Cardiac septum (tissue), 1 donor: ENCODE data around the gene PUDP. TPM values are rescaled to one million over a fixed set of nuclear protein-coding genes. Genes with fewer than 3 reads are reported as not detected.

ENCODE experiments used
- DNase-seq: peaks from one replicate; pipeline ENCODE4 v3.0.0-alpha.2; 2020; ENCODE audit warnings: low spot score
- intact Hi-C: fragments of 100-400 bp; cut with DNase I; formaldehyde crosslinking; loops from one replicate; pipeline ENCODE4 v1.14.0; 2022
- total RNA-seq: library from RNA; stranded (reverse); fragmentation: NEBNext Ultra II Directional; extraction: Animal tissue kit (Norgen Biotek cat#: 25700); gene quantifications from one replicate; pipeline ENCODE4 v1.2.1, GENCODE V29; 2021
- donor health status: DM: no; HTN: no; CAD: no.

PUDP gene
- total RNA-seq, 1 donor from 2014 or later, result 33.2 TPM

DNA sequence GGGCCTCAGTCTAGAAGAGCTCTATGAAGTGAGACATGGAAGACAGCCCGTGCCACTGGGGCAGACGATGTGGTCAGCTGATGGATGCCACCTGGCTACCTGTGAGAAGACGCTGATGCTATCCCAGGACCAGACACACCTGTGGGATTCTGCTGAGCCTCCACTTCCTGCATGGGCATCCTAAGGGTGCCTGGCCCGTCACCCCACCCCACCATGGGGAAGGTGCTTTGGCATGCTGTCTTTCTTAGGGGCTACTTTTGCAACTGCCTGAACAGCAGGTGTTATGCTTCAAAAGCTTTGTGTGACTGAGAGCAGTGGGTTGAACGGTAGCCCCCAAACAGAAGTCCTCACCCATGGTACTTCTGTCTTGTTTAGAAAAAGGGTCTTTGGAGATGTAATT is 65.4 kb downstream of the PUDP start:
- intact Hi-C loops, result no loop called here
- DNase-seq, result no peak

DNA sequence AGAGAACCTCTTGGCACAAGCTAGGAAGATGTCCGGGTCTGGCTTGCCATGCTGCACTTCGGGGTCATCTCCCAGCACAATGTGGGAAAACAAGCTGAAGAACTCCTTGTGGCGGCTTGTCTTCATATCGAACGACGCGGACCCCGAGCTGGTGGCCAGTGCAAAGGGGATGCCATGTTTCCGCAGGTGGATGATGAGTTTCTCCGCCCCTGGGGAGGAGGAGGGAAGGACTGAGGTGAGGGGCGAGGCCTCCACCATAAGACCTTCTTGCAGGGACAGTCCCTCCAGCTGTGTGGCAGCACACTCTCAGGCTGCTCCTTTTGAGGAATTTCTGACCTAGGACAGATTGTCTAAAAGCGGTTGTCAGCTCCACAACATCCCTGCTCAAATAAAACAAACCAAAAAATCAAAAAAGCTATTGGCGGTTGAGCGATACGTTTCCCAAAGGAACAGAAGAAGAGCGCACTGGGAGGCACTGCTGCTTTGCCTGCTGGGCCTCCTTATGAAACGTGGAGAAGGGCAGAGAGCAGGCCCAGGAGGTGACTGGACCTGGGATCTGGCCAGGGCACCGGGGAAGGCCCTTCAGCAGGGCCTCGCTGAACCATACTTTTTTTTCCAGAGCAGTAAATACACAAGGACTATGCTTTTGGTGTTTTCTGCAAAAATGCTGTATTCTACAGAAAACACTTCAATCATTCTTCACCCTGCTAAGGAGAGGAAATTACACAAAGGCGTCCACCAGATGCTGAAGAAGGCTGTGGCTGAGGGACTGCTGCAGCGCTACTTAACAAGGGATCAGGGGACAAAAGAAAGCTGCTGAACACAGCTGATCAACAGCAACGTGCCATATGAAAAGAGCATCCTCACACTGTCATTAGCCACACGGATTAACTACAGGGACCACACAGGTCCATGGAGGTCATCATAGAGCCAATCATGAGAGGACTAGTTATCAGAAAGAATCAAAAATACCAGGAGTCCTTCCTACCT is 70.4 kb downstream of the PUDP start:
- intact Hi-C loops, result no loop called here
- DNase-seq, result no peak

DNA sequence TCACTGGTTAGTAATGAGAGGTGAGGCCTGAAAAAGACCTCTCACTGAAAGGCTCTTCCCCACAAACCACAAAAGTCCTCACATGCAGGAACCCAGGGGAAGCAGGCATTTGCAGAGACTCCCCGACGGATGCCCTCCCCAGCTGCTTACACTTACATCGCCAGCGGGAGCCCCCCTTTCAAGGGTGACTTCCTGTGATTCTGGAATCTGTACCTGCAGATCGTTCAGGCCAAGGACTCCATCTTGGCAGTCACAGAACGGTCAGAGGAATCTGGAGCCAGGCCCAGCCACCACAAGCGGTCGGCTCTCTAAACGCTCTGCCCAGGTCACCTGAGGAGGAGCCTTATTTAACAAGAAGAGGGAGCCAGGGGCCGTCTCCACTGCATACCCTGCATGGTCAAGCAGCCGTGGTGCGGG is 71.7 kb downstream of the PUDP start:
- intact Hi-C loops, result no loop called here
- DNase-seq, result no peak

DNA sequence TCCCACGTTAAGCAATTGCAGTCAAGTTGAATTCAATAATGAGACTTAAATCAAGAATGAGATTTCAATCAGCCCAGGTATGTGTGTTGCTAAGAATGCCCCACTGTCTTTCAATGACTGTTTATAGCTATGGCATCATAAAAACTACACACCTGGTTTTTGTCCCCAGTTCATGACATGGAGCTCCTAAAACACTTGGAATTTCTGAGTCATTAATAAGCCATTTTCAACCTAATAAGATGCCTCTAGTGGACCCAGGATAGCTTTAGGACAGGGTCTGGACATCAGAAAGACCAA is 73.1 kb downstream of the PUDP start:
- DNase-seq, result no peak
- intact Hi-C loops, result no loop called here

DNA sequence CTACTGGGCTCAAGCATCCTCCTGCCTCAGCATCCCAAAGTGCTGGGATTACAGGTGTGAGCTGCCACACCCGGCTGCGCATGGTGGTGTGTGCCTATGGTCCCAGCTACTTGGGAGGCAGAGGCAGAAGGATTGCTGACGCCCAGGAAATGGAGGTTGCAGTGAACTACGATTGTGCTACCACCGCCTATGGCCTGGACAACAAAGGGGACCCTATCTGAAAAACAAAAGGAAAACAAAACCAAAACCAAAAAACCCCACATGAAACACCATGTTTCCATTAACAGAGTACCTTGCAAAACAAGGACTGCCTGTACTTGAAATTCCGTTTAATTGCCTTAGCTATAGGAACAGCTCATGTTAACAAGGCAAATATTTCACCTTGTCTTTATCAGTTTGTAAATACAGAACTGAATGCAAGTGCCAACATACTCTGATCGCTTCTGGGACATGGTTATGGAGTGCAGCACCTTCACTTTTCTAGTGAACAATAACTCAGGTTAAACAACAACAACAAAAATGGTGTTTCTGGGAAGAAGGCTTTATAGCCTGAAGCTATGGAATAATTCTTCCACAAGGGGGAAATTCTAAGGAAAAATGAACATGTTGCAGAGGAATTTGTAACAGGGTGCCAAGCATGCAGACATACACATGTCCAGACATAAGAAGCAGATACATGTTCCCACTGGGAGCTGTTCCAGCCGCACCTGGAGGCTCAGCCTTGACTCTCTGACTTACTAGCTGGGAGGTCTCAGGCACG is 73.6 kb downstream of the PUDP start:
- DNase-seq, result no peak
- intact Hi-C loops, result no loop called here

DNA sequence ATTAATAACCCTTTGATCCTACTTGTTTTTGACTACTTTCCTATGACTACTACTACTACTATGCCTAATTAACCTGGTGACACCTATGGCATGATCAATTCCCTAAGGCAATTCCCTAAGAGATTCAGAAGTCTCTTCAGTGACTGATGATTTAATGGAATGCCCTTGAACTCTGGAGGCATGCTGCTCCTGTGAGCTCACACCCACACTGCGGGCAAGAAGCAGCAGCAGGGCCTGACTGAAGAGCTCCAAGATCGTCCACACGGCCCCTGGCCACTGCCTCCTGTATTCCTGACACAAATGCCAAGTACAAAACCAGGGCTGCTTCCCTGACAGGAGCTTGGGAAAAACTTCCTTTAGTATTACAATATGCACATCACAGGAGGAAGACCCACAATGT is 74.6 kb downstream of the PUDP start:
- intact Hi-C loops, result no loop called here
- DNase-seq, result no peak

DNA sequence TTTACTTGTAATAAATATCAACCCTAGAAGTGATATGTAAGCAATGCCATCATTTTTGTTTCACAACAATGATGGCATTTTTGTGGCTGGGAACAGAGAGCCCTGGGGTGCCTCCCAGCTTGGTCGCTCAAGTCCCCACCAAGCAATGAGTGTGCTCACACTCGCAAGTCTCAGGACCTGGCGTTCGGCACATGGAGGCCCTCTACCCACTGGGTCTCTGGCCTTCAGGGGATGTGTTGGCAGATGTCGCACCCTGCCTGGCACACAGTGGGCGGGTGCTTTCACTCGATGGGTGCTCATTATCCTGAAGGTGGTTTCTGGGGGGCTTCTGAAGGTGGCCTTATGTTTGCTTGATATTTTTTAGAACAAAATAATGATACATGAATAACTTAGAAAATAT is 75.1 kb downstream of the PUDP start:
- intact Hi-C loops, result no loop called here
- DNase-seq, result no peak

DNA sequence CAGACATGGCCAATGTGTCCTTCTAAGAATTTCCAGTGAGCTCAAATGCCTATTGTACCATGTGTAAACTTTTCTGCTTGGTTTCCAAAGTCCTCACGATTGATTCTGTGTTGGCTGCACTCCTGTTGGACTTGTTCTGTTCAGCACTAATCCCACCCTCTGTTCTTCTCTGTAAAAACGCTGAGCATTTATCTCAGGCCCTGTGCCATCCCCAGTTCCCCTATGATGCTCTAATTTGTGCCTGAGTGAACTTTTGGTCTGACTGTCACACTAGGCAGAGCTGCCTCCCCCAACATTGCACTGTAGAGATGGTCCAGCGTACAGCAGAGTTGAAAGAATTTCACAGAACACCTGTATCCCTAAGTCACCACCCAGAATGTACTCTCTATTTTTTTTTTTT is 76.6 kb downstream of the PUDP start:
- intact Hi-C loops, result no loop called here
- DNase-seq, result no peak

DNA sequence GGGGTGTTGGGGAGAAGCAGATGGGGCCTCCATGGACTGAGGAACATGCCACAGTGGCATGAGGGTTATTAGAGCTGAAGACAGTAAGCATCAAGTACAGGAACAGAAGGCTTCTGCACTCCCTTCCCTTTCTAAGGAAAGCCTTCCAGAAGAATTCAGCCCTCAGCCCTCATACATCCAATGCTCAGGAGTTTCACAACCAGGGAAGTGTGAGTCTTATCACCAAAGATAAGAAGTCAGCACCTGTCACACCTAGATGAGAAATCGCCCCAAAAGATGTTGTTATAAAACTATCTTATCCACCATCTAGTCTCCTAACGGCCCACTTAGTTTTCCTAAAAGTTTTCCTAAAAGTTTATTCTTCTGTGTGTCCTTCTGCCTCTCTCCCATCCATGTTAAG is 78.4 kb downstream of the PUDP start:
- intact Hi-C loops, result no loop called here
- DNase-seq, result no peak

DNA sequence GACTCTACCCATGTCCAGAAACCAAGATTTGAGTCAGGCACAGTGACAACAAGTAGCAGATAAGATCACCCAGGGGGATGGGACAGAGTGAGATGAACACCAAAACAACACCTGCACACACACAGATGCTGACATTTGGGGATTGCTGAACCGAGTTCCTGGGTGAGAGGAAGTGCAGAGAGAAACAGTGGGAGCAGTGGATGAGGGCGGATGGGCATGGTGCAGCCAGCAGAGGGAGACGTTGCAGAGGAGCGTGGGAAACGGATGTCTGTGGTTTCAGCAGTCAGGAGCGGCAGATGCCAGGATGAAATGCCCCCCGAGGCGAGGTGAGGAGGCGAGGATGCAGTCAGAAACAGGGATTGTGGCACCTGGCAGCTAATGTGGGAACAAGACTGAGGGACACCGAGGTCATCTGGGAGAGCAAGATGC is 79.0 kb downstream of the PUDP start:
- intact Hi-C loops, result no loop called here
- no peak for DNase-seq

DNA sequence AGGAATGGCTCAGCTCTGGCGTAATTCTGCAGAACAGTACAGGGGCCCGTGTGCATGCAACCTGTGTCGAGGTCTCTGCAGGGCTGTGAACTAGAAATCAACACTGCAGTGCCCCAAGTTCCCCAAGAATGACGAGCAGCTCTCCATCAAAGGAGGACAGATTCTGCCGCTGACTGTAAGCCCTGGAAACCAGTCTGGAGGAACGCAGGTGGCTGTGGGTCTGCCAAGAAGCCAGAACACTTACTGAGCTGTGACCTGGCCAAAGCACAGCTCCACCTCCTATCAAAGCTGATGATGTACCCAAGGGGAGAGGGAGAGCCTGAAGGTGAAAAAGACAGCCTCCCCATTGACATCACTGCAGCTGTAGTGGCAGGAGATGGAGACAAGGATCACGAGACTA is 80.7 kb downstream of the PUDP start:
- intact Hi-C loops, result no loop called here
- no peak for DNase-seq

DNA sequence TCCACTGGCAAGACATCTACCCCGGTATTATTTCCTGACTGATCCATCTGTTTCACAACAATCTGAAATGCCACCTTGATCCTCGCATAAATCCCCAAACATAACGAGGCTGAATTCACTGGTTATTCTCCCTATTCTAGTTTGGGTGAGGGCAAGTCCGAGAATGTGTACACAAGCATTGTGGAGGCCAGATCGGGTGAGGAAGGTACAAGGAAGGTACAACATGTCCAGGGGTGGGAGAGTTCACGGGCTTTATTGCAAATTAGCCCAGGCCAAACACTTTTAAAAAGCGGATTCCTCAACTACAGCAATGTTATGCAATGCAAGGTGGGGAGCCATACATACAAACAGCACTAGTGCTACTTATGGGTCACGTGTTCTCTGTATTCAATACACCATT is 82.5 kb downstream of the PUDP start:
- intact Hi-C loops, result no loop called here
- no peak for DNase-seq

DNA sequence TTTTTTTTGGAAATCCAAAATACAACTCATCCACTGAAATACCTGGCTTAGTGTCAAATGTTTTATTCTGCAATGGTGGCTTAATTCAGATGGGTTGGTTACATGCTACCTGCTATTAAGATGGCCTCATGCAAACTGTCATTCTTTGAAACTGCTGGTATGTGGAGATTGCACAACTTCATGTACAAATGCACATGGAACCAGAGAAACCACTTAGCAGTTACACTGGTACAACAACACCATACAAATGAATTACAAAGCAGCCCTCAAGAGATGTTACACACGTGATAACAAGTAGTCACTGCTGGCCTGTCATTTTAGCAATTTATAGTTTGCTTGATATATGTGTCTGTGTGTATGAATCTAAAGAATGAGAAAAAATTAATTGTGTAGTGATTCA is 85.0 kb downstream of the PUDP start:
- intact Hi-C loops, result no loop called here
- no peak for DNase-seq

DNA sequence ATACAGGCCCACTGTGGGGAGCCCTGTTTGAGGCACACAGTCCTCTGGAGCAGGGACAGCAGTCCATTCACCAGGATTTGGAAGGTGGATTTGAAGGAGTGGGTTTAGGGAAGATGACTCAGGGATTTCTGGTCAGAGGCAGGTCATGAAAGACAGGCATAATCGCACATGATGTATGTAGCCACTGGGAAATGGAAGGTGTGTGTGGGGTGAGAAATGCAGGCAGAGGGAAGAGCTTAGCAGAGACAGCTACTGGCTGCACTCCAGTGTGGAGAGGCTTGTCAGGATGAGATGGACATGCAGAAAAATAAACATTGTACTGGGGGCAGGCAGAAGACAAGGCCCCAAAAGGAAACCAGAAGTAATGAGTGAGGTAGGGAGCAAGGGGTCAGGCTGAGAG is 85.7 kb downstream of the PUDP start:
- intact Hi-C loops, result no loop called here
- no peak for DNase-seq

DNA sequence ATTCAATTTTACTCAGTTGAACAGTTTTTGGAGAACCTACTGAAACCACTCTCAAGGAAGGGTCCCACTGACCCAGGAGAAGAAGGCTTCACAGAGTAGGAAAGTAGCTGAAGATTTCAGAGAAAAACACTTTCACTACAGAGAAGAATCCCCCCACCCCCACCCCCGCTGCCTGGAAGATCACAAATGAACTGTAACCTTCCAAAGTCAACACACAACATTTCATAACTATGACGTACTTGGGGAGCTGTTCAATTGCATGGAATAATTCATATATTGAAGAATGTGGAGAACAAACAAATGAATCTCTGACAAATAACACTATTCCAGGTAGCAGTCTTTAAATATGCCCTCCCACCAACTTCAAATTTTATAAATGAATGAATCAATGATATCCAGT is 86.5 kb downstream of the PUDP start:
- no peak for DNase-seq
- intact Hi-C loops, result no loop called here

DNA sequence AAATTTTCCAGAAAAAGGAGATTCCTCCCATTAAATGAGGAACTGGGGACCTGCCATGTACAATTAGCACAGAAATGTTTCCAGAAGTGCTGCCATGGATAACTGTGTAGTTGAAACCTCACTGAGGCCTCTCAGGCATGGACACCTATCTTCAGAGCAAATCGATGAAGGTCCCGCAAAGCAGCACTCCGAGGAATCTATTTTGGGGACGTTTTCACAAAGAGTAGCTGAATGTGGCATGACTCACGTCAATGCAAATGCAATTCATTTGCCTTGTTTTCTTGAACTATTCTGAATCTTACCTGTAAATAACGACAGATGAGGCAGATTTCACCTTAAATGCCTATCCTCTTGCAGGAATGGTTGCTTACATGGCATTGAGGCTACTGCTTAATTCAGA is 87.5 kb downstream of the PUDP start:
- DNase-seq, result no peak
- intact Hi-C loops, result no loop called here

DNA sequence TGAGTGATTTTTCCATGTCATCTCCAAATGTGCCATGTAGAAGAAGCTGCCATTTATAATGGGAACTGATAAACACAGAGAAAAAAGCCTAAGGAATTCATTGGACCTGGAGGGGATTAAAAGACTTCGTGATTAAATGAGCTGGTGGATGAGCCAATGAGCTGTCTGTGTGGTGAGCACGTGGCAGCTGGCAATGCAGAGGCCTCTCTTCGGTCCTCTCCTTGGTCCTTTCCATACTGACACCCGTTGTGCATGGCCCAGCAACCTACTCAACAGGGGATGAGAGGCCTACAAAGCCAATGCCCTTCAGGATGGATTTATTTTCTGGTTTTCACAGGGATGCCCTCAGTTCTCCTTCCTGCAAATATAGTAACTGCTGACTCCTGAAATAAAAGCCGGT is 88.1 kb downstream of the PUDP start:
- DNase-seq, result no peak
- intact Hi-C loops, result no loop called here

DNA sequence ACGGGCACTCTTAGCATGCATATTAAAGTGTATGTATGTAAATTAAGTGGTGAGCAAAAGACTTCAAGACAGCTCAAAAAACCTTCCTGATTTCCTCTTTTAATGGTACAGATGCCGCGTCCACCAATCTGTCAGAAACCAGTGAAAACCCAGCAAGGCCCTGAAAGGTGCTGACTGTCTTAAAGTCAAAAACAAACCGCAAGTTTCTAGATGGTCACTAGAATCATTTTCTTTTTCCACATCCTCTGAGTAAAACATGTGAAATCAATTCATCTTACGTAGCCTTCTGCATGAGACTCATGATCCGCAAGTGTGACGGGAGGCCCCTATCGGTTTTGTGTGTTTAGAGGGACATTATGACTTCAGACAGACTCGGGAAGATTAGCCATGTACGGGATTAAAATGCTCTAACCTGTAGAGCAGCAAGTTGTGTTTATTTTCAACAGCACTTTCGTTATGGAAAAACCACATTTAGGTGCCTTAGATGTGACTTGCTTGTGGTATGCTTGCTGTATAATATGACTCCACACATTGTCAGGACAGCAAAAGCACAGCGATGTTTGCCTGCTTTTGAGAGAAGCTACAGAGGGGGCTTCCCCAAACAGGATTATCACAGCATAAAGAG is 88.6 kb downstream of the PUDP start:
- intact Hi-C loops, result no loop called here
- no peak for DNase-seq

DNA sequence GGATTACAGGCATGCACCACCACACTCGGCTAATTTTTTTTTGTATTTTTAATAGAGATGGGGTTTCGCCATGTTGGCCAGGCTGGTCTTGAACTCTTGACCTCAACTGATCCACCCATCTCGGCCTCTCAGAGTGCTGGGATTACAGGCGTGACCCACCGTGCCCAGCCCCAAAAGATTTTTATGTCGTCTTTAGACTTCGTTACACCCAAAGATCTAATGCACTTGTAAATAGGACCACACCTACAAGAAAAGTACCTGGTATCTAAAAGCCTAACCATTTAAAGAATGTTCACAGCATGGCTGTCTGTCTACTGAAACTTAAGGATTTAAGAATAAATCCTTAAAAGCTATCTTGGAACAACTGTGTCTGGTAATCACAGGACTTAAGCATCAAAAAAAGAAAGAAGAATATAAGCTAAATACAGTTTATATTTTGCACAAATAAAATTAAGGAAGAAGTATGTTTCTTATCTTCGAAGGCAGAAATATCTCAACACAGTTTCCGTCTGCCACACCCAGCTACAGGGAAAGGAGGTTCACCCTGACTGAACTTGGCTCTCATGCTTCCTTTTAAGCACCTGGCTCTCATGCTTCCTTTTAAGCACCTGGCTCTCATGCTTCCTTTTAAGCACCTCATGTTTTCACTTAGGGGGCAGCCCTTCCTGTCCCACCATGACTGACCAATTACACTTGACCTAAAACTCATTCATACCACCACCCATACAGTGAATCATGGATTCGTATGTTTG is 92.4 kb downstream of the PUDP start:
- intact Hi-C loops, result loop anchor here (2.0 kb wide), 1 partner anchor 29 kb away; no protein-coding TSS in a partner anchor
- no peak for DNase-seq
